ENCODE data around the gene ROBO1.

DNA sequence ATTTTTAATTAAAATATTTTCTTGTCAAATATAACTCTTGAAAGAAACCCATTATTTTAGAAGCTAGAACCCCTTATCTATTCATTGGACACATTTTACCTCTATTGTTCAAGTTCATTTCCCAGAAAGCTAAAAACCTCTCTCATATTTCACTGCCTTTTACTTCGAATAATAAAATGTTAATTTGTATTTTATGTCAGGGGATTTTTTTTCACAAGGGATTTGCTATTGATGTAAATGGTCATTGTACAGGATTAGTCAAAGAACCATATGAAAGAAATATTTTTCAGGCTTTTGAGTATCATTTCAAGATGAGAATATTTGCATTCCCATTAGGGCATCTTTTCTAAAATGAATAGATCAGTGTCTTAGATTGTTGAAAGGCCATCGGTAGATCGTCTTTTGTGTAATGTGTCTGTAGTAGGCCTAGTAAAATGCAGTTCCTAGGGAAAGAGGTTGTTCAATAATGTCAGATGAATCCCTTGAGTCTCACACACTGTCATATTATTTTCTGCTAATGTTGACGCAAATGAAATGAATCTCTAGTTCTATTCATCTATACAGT is 114.5 kb downstream of the ROBO1 start:
- TF ChIP-seq, protein P1, sequence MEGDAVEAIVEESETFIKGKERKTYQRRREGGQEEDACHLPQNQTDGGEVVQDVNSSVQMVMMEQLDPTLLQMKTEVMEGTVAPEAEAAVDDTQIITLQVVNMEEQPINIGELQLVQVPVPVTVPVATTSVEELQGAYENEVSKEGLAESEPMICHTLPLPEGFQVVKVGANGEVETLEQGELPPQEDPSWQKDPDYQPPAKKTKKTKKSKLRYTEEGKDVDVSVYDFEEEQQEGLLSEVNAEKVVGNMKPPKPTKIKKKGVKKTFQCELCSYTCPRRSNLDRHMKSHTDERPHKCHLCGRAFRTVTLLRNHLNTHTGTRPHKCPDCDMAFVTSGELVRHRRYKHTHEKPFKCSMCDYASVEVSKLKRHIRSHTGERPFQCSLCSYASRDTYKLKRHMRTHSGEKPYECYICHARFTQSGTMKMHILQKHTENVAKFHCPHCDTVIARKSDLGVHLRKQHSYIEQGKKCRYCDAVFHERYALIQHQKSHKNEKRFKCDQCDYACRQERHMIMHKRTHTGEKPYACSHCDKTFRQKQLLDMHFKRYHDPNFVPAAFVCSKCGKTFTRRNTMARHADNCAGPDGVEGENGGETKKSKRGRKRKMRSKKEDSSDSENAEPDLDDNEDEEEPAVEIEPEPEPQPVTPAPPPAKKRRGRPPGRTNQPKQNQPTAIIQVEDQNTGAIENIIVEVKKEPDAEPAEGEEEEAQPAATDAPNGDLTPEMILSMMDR (IDR thresholded peaks at IDR 0.05; ENCODE audit: low read length) = no peak
- TF ChIP-seq EZH2 (optimal IDR thresholded peaks at IDR 0.05; ENCODE audit: low read depth, low read length) (no peak), EZH2phosphoT487 (IDR thresholded peaks at IDR 0.05; ENCODE audit: low read length) (no peak)

Measured in MM.1S (cell line).